RPMI8226 (cell line): ENCODE results near the gene RTF1.
"Not testable (repeated sequence)": the region's sequence is repeated elsewhere in the genome, so short reads cannot be mapped to it uniquely, and the experiment has no call there.

Source experiments
- DNase-seq: peaks from one replicate; pipeline ENCODE4 v3.0.0-alpha.2; 2015

The RTF1 gene

GRCh38 chr15:41416742-41417417 lies at the start of gene RTF1:
RTF1 (plus strand) TSS chr15:41417095; CDS start chr15:41417116, 21 bp downstream.
- DNase-seq: peak; percentile 89

DNA sequence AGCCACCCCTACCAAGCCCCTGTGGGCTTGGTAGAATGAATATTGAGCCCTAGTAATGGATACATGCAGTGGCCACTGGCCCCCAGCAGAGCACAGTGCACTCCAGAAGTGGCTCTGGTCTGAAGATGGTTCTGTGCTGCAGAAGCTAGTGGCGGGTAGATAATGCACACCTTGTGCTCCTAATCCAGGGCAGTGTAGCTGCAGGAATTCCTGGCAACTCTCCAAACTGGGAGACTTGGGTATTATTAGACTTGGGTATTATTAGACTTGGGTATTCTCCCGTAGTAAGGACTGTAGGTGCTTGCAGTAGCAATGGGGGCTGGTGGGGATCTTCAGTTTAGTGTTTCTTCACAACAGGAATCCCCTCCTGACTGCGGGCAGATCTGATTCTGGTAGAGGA lies 49.5 kb upstream of the RTF1 start:
- DNase-seq: no peak

DNA sequence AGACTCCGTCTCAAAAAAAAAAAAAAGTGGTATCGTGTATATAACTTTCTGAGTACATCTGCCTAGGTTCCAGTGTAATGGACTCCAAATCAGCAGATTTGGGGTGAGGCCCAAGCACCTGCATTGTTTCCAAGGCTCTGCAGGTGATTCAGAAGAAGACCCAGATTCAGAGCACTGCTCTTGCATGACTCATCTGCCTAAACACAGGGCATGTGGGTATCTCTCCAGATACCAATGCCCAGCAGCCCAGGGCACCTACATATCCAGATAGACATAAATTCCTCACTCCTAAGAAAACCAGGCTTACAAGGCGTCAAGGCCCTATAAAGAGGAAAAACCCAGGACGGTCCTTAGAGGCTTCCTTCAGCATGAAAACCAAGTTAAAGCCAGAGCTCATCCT lies 38.9 kb upstream of the RTF1 start:
- no peak for DNase-seq

- DNase-seq: not testable (repeated sequence)
These were observed 32.7 kb upstream of the RTF1 start for GRCh38 chr15:41383974-41384749.

DNA sequence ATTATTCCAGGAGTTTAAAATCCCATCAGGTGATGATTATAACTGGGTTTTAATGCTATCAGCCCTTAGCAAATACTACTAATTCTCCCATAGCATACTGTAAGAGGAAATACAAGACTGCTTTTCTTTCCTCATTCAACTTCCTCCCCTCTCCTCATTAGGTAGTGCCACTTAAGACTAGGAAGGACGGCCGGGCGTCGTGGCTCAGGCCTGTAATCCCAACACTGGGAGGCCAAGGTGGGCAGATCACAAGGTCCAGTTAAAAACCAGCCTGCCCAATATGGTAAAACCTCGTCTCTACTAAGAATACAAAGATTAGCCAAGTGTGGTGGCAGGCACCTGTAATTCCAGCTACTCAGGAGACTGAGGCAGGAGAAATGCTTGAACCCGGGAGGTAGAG lies 29.2 kb upstream of the RTF1 start:
- DNase-seq: no peak

DNA sequence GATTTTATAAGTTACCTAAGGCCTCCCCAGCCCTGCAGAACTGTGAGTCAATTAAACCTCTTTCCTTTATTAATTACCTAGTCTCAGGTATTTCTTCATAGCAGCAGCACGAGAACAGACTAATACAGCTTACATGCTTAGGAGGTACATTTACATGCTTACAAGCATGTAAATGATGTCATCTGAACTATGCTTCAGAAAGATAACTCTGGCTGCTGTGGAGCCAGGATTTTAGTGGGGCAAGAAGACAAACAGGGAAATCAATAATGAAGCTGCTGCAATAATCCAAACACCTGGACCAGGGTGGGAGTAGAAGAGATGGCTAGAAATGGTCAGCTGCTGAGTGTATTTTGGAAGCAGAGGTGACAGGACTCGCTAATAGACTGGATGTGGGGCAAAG lies 24.2 kb upstream of the RTF1 start:
- DNase-seq: no peak

- no peak for DNase-seq
These were observed 22.0 kb upstream of the RTF1 start for GRCh38 chr15:41394924-41395323.

DNA sequence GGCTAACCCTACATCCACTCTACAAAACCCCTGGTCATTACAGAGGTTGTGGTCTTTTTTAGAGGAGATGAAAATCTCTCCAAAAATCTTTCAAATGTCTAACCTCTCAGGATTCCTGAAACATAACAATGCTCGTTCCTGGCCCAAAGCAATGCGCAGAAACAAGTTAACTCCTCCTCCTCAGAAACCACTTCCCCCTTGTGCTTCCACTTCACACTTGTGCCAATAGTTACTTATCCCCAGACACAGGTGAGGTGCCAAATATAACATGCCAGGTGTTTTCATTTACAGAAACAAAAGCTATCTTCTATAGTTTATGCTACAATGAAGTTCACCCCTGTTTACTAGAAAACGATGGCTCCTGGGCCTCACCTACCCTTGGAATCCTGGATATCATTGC lies 20.8 kb upstream of the RTF1 start:
- no peak for DNase-seq

- DNase-seq: no peak
These were observed 15.0 kb upstream of the RTF1 start for GRCh38 chr15:41401904-41402267.

DNA sequence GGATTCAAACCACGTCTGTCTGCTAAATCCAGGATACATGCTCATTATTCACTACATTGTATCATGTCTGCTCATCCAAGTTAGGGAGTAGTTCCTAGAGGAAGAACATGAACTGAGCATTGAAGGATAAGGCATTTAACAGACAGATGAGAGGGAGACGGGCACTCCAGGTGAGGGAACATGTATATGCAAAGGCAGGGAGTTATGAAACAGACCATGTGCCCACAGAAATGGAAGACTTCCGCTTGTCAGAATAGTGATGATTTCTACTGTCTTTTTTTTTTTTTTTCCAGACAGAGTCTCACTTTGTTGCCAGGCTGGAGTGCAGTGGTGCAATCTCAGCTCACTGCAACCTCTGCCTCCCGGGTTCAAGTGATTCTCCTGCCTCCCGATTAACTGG lies 9.6 kb upstream of the RTF1 start:
- DNase-seq: no peak

DNA sequence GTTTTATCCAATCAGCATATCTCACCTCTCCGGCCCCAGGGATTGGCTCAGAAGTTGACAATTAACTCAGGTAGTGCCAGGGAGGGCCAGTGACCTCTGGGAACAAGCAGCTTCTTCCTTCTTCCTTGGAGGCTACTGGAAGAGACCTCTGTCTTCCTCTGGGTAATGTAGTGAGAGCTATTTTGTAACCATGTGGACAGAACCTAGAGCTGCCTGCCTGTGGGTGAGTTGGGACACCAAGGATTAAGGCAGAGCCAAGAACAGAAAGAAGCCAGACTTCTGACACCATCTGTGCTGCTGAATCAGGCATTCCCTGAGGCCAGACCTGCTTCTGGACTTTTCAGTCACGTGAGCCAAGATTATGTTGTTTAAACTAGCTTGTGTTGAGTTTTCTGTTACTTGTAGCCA lies 8.7 kb upstream of the RTF1 start:
- no peak for DNase-seq

DNA sequence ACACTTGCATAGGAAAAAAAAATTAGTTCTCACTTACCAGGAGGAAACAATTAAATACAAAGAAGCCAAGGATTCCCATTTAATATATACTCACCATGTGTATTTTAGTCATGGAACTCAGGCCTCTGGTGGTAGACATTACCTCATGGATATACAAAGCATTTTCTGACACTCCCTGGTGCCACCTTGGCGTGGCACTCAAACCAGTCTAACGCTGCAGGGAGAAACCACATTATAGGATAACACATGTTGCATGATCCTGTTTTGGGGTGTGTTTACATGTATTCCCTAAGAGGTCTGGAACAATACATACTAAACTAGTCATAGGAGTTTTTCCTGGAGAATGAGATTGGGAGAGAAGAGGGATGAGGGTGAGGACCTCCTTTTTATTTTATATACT lies 5.9 kb upstream of the RTF1 start:
- no peak for DNase-seq

- DNase-seq: no peak
These were observed 5.5 kb upstream of the RTF1 start for GRCh38 chr15:41411441-41411840.

DNA sequence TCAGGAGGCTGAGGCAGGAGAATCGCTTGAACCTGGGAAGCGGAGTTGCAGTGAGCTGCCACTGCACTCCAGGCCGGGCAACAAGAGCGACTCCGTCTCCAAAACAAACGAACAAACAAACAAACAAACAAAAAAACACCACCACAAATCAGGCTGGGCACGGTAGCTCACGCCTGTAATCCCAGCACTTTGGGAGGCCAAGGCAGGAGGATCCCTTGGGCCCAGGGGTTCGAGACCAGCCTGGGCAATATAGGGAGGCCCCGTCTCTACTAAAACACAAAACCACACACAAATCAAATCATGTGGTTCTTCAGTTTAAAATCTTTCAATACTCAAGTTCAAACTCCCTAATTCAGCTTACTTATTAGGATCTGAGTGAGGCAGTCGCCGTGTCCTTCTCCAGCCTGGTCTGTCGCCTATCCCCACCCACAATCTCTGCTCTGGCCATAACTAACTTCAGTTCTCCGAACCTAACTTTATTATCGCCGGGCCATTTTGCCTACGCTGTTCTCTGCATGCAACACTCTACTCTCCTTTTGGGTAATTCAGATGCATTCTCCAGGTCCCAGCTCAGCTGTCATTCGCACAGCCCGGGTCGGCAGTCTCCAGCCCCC lies 660 bp upstream of the RTF1 start:
- DNase-seq: no peak

GRCh38 chr15:41417418-41418195 lies 712 bp downstream of the RTF1 start:
- peak; percentile 33 for DNase-seq

DNA sequence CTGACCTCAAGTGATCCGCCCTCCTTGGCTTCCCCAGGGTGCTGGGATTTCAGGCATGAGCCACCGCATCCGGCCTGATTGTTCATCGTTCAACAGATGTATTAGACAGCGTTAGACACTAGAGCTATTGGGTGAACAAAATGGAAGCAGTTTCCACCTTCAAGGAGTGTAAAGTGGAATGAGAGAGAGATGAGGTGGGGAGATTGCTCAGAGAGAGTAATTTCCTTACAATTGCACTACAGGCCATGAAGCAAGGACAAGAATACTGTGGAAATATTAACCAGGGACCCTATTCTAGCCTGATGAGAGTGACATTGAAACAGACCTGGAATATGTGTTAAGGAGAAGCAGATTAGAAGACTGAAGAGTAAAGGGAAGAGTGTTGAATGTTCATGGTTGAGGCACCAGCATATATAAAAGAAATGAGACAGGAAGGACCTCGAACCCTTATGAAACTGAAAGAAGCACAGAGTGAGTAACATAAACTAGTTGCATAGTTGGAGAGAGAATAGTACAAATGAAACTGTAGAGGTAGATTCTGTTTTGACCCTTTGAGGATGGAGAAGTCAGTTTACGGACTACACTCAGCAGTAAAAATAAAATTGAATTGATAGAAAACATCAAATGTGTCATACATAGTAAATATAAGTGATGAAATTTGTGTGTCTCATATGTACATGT lies 7.2 kb downstream of the RTF1 start:
- DNase-seq: no peak

DNA sequence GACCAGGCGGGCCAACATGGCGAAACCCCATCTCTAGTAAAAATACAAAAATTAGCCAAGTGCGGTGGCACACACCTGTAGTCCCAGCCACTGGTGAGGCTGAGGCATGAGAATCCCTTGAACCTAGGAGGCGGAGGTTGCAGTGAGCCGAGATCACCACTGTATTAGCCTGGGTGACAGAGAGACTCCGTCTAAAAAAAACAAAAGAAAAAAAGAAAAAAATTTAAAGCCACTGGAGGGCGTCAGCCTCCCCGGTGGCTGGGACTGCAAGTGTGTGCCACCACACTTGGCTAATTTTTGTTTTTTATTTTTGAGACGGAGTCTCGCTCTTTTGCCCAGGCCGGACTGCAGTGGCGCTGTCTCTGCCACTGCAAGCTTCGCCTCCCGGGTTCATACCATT lies 7.9 kb downstream of the RTF1 start:
- no peak for DNase-seq

GRCh38 chr15:41425907-41426306 lies 9.0 kb downstream of the RTF1 start:
- DNase-seq: not testable (repeated sequence)

GRCh38 chr15:41429003-41429890 lies 12.4 kb downstream of the RTF1 start:
- DNase-seq: peak; percentile 17

- no peak for DNase-seq
These were observed 18.3 kb downstream of the RTF1 start for GRCh38 chr15:41435037-41435786.

DNA sequence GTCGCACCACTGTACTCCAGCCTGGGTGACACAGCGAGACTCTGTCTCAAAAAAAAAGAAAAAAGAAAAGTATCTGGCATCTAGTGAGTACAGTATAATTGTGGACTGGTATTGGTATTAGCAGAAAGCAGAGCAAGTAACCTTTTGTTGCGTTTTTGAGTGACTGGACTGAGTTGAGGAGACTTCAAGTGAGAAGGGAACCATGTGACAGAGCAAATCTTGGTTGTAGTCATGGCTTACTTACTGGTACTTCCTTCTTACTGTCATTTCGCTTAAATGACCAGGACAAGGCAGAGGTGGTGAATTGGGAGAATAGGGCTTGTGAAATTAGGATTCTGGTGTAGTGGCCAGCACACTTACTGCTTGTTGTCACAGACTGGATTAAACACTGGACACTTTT lies 20.6 kb downstream of the RTF1 start:
- DNase-seq: no peak
